Embryonic facial prominence (tissue), 1 donor: ENCODE measurements around the gene KCTD13.
A peak's percentile ranks its signal among the peaks of the same experiment; 100 is the strongest.
"Not testable (repeated sequence)": the region's sequence is repeated elsewhere in the genome, so short reads cannot be mapped to it uniquely, and the experiment has no call there.

Experiments used
- DNase-seq: peaks from one replicate; pipeline ENCODE4 v3.0.0-alpha.2; 2016; ENCODE audit errors: extremely low spot score

Gene KCTD13, protein sequence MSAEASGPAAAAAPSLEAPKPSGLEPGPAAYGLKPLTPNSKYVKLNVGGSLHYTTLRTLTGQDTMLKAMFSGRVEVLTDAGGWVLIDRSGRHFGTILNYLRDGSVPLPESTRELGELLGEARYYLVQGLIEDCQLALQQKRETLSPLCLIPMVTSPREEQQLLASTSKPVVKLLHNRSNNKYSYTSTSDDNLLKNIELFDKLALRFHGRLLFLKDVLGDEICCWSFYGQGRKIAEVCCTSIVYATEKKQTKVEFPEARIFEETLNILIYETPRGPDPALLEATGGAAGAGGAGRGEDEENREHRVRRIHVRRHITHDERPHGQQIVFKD

DNA sequence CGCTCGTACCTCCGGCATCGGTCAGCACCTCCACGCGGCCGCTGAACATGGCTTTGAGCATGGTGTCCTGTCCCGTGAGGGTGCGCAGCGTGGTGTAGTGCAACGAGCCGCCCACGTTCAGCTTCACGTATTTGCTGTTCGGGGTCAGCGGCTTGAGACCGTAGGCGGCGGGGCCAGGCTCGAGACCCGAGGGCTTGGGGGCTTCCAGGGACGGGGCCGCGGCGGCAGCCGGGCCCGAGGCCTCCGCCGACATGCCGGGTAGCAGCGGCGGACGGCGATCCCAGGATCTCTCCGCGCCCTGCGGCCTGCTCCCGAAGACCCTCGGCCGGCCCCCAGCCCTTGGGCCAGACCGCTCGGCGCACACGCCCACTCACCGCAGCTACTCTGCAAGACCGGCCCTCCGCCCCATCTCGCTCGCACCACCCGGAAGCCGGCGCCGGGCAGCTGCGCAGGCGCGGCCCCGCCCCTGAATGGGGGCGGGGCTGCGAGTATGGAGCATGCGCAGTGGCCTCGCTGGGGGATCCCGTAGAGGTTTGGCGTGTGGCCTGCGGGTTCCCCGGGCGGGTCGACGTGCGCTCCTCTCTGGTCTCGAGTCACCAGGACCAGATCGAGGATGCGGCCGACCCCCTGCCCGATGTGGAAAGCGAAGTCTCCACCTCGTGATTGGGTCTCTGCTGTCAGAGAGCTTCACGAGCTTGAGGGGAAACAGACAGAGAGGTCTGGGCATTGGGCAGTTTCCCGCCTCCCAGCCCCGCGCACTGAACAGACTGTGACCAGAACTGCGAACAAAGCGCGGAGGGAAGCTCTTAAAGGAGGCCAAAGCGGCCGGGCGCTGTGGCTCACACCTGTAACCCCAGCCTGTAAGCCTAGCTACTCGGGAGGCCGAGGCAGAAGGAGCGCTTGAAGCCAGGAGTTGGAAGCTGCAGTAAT, at the start of gene KCTD13:
KCTD13 (minus strand) TSS at position 446 of the 930 bp plus-strand sequence; CDS start at position 253, 193 bp downstream.
- peak; percentile 76 for DNase-seq

DNA sequence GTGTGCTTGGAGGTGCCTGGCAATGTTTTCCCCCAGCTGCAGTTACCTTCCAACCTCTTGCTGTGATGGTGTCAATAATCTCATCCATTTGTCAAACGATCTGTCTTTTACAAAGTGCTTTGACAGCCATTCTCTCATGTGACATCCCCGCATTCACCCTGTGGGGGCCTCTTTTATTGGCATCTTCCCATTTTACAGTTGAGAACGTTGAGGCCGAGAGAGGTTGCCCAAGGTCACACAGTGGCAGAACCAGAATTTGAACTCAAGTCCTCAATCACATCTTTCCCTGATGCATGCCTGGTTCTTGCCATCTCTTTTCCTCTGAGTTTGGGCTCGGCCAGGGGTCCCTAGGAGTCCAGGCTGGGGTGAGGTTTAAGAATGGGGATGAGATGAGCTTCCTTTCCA, 49.1 kb upstream of the KCTD13 start:
- no peak for DNase-seq

DNA sequence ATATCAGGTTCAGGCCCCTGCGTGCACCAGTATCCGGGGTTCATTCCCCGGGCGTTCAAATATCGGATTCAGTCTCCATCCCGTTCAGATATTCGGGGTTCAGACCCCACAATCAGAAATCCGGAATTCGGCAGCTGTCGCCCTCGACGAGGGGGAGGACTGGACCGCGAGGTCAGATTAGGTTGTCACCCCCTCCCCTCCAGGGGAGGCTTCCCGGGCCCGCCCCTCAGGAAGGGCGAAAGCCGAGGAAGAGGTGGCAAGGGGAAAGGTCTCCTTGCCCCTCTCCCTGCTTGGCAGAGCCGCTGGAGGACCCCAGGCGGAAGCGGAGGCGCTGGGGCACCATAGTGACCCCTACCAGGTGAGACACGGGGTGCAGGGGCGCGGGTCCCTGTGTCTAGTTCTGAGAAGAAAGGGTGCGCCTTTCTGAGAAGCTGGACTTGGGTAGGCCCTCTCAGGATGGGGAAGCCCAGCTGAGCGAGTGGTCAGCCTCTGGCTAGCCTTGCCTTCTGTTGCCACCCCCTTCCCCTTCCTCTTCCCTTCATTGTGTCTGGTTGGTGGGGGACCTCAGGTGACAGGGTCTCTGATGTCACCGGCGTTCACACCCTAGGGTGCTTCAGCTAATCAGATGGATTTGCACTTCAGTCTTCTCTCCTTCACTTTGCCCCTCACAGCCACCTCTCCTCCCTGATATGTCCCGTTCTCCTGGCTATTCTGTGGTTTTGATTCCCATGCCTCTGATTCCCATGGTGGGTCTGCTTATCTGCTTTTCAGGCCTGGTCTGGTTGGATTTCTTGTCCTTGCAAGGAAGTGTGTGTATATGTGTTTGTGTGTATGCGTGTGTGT, 48.5 kb upstream of the KCTD13 start:
- DNase-seq: no peak

DNA sequence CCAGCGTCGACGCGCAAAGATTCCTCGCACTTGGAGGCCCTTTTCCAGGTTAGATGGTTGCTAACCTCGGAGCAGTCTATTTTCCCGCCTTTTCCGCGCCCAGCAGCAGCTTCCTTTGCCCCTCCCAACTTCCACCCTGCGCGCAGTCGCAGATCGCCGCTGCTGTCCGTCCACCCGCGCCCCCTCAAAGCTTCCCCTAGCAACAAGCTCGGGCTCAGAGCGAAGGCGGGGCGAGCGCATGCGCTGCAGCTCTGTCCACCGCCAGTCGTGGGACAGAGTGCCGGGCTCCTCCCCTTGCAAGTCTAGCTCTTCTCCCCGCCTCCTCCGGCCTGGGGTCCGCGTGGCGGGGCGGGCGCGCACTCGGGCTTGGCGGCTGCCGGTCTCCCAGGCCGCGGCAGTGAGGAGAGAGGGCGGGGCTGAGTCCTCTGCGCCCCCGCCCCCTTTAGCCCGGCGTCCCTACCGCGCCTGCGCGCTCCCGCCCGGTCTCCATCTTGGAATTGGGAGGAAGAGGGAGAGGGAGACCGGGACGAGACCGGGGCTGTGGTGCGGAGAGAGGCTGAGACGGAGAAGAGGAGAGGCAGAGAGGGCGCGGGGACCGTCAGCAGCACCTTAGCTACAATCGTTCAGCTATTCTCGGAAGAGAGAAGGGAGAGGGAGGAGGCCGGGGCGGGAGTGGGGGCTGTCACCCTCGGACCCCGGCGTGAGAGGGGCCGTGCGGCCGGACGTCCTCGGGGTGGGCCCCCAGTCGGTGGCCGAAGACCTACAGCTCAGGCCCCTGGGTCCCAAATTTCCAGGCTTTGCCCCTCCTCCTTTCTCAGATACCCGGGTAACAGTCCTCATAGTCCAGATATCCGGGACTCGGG, 47.6 kb upstream of the KCTD13 start, which contains the start of gene TAOK2:
TAOK2 (plus strand) TSS at position 485 of the 863 bp plus-strand sequence. CDS start 3,905 bp downstream, outside the sequence.
- DNase-seq: peak; percentile 97

DNA sequence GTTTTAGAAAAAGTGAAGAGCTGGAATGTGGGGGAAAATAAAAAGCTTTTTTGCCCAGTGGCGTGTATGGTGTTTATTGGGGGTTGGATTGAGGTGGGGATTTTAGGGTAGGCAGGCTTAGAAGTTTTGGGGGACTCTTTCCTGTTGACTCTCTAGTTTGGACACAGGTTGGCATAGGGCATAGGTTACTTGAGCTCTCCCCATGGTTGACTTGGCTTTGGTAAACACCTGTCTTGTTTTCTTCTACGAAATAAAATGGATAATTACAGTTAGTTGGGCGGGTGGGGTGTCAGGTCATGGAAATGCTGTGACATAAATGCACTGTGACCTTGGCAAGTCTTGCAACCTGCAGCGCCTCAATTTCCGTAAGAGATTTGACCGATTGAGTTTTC, 47.0 kb upstream of the KCTD13 start:
- no peak for DNase-seq

DNA sequence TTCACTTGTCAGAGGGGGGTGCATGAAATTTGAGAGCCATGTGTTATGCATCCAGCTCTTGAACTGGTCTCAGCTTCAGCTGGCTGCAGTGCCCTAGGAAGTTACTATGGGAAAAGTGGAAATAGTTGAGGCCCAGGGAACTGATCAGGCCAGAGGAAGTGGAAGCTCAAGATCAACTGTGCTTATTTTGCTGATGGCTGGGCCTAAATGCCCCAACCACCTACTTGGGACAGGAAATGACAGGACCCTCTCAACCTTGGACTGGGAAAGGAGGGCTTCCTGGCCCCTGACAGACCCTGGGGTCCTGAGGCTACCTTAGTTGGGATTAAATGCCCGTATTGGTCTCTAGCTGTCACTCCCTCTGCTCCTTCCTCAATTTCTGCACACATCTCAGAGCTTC, 46.5 kb upstream of the KCTD13 start:
- no peak for DNase-seq

DNA sequence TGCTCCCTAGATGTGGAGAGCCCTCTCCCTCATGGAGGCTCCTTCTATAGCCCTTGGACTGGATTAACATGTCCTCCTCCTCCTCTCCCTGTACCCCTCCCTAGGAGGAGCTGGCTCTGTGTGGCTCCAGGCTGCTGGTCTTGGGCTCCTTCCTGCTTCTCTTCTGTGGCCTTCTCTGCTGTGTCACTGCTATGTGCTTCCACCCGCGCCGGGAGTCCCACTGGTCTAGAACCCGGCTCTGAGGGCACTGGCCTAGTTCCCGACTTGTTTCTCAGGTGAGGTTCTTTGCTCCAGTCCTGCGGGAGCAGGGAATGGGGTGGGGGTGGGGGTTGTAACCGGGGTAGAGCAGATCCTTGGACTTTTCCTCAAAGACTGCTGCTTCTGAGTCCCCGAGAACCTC, 45.3 kb upstream of the KCTD13 start:
- no peak for DNase-seq

DNA sequence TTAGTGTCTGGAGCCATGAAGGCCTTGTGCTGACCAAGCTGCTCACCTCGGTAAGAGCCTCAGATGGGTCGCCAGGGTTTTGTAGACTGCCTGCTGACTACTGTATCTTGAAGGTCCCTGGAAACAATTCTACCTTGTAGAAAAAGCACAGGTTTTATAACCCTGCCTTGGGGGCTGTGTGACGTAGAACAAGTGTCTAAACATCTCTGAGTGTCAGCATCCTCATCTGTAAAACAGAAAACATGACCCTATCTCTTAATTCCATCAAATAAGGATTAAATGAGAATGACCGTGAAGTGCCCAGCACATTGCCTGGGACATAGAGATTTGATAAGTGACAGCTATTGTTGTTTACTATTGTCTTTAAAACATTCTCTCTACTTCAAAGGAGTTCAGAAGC, 42.2 kb upstream of the KCTD13 start:
- DNase-seq: no peak

DNA sequence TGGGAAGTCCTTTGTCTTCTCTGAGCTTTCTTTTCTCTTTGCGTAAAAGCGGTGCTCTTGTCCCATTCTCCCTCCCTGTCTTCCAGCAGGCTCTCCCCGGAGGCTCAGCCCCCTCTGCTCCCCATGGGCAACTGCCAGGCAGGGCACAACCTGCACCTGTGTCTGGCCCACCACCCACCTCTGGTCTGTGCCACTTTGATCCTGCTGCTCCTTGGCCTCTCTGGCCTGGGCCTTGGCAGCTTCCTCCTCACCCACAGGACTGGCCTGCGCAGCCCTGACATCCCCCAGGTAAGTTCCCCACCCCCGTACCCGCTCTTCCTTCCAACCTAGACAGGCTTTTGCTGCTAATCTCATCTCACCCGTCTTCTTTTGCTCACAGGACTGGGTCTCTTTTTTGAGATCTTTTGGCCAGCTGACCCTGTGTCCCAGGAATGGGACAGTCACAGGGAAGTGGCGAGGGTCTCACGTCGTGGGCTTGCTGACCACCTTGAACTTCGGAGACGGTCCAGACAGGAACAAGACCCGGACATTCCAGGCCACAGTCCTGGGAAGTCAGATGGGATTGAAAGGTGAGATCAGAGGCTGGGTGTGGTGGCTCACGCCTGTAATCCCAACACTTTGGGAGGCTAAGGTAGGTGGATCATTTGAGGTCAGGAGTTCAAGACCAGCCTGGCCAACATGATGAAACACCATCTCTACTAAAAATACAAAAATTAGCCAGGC, 37.2 kb upstream of the KCTD13 start:
- no peak for DNase-seq

DNA sequence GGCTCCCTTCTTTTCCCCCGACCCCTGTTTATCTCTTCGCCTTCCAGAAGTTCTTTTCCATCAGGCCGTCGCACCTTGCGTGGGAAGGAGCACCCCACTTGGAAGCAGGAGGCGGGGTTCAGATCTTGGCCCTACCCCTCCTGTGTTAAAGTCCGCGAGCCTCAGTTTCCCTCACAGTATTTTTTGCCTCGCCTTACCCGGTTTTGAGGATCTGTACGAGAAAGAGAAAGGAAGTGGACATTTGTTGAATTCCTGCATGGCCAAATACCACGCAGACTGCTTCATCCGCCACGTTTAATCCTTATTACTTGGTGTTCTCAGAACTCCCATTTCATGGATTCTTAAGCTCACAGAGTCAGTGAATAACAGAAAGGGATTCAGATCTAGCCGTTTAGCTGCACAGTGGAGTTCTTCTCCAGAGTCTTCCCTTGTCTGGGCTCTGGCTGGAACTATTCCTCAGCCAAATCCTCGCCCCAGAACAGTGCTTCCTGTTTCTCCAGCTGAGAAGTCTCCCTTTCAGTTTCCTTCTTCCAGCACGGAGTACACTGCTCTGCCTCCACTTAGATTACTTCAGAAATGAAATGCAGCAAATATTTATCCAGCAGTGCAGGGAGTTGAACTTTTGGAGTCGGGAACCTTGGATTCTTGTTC, 36.4 kb upstream of the KCTD13 start:
- no peak for DNase-seq

DNA sequence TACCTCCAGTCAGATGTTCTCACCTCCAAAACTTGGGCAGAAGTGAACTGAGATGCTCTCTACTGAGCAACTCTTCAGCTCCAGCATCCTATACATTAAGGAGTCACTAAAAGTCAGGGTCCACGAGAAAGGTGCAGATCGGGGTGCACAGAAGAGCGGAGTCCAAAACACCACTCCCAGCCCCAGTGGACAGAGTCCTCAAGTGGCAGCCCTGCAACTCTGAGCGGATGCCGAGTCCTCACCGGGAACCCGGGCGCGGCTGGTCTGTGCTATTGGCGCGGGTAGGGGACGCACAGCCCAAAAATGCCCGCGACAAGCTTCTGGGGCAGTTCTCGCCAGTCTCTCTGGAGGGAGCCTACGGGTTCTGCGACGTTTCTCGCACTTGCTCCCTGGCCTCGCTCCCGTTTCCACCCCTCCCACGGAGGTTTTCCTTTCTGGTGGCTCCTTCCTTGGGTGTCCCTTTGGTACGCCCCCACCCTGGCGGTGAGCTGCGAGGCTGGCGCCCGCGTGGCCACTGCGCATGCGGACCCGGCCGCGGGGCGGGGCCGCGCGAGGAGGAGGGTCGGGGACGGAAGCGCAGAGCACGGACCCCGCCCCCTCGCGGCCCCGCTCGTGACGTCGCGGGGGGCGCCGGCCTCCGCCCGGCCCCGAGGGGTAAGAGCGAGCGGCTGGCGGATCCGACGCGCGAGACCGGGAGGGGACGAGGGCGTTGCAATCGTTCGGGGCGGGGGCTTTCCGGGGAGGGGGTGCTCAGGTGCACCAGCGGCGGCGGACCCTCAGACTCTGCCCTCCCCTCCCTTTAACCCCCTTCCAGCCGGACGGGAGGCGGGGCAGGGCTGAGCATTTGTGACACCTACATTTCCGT, 35.7 kb upstream of the KCTD13 start, which contains the start of gene TMEM219:
TMEM219 (plus strand) TSS at position 601 of the 865 bp plus-strand sequence. CDS start 1,065 bp downstream, outside the sequence.
- peak; percentile 67 for DNase-seq

DNA sequence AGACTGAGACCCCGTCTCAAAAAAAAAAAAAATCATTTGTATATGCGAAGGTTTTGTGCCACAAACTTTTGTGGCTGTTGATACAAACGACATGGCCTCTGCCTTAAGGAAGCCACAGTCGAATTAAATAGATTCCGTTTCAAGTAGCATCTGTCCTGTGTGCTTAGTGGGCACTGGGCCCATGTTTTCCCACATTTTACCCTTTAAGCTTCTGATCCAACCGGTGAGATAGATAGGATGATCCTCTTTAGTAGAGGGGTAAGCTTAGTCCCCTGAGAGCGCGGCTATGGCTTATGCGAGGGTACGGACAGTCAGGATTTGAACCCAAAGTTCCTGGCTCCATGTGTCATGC, 35.1 kb upstream of the KCTD13 start:
- no peak for DNase-seq

DNA sequence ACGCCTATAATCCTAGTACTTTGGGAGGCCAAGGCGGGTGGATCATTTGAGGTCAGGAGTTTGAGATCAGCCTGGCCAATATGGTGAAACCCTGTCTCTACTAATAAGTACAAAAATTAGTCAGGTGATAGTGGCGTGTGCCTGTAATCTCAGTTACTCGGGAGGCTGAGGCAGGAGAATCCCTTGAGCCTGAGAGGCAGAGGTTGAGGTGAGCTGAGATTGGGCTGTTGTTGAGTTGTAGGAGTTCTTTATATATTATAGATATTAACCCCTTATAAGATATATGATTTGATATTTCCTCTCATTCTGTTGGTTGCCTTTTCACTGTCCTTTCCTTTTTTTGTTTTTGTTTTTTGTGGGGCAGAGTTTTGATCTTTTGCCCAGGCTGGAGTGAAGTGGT, 33.8 kb upstream of the KCTD13 start:
- DNase-seq: not testable (repeated sequence)

DNA sequence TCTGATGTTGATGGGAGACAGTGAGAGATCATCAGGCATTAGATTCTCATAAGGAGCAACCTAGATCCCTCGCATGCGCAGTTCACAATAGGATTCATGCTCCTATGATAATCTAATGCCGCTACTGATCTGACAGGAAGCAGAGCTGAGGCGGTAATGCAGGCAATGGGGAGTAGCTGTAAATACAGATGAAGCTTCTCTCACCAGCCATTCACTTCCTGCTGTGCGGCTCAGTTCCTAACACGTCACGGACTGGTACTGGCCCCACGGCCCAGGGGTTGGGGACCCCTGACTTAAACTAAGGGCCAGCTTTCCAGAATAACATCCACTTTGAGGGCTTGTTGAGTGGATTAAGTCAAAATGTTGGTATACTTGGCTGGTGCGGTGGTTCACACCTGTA, 33.3 kb upstream of the KCTD13 start:
- no peak for DNase-seq

DNA sequence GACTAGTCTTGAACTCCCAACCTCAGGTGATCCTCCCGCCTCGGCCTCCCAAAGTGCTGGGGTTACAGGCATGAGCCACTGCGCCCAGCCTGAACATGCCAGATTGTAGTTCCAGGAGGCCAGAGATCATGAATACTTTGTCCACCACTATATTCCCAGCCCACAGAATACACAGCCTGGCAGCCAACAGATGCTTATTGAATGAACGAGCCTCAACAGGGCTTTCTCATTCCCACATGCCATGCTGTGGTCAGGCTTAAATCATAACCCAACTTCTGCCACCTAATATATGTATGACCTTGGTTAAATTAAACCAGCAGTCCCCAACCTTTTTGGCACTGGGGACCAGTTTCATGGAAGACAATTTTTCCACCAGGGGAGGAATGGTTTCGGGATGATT, 32.7 kb upstream of the KCTD13 start:
- no peak for DNase-seq

DNA sequence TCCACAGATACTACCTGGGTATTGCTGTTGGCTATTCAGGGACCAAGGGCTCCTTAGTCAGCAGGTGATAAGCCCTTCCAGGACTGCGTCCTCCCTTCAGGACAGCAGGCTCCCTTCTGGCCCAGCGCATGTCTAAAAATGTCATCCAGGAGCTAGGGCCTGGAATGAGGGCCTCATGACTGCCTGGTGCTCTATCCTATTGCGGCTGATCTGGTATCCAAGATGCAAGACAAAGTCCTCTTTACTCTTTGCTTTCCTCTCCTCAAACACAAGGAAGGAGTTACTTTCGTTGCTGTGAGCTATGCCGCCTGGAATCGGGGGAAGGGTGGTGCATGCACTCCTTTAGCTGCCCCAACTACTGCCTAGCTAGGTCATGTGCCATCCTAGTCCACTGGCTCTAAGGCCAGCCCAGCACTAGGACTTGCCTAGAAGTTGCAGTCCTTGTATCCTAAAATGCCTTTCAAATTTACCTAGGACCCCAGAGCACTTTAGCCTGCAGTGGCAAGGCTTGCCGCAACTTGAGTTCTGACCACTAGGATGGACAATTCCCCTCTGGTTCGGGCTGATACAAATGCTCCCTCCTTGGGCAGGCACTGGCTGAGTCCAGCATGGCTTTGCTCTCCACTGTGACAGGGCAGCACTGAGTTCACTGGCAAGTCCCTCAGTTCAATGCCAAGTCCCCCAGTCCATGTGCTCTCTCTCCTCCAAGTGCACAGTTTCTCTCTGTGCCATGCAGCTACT, 25.8 kb upstream of the KCTD13 start:
- DNase-seq: no peak

DNA sequence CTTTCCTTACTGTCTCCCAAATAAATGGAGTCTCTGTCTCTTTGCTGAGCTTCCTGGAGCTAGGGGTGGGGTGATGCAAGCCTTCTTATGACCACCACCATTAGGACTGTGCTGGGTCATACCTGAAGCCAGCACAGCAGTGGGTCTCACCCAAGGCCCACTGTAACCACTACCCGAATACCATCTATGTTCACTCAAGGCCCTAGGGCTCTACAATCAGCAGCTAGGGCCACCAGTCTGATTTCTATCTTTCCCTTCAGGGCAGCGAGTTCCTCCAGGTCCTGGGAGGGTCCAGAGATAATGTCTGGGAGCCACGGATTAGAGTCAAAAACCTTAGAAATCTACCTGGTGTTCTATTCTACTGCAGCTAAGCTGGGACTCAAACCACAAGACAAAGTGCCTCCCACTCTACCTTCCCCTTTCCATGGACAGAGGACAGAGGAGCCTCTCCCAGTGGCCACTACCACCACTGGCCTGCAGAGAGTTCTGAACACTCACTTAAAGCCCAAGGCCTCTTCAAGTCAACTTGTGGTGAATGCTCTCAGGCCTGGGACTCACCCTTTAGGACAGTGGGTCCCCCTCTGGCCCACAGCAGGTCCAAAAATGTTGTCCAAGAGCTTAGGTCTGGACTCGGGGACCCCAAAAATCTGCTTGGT, 24.9 kb upstream of the KCTD13 start:
- DNase-seq: no peak
